ENCODE data around the gene SMAD6.
"Not testable (repeated sequence)": the region's sequence is repeated elsewhere in the genome, so short reads cannot be mapped to it uniquely, and the experiment has no call there.

Gene SMAD6

DNA sequence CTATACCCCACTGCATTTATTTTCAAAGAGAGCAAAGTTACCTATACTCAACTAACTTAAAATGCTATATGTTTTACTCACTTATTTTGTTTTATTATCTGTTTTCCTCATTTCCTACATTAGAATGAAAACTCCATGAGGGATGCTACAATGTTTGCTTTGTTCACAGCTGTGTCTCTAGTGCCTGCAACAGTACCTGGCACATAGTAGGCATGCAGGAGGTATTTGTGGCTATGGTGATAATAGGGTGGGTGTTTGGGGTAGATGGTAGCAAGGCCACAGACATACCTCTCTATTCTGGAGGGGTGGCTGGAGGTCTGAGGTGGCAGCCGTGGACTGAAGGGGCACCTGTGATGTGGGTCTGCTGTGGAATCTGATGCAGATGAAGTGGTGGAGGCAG lies 24.7 kb upstream of the SMAD6 start:
- no peak for DNase-seq

DNA sequence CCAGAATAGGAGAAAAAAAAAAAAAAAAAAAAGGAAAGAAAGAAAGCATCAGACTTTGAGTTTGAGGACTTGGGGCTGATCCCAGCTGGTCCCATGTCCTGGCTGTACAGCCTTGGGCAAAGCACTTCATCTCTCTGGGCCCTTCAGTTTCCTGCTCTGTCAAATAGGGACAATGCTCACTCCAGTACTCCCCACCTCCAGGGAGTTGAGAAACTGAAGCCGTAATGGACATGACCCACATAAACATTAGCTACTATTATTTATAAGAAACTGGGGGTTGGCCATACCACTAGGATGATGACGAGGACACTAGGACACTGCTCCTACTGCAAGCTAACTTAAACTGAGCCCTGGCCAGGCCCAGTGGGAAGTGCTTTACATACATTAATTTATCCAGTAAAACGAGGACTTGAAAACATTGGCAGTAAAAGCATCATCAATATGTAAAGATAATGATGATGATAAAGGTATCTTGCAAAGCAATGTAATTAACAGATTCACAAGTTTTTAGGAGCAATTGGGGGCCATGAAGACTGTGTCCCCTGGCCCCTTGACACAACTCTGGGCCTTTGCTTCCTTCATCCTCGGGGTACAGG lies 22.9 kb upstream of the SMAD6 start:
- no peak for DNase-seq

- DNase-seq: no peak
Observed at GRCh38 chr15:66679657-66680108, 22.4 kb upstream of the SMAD6 start.

DNA sequence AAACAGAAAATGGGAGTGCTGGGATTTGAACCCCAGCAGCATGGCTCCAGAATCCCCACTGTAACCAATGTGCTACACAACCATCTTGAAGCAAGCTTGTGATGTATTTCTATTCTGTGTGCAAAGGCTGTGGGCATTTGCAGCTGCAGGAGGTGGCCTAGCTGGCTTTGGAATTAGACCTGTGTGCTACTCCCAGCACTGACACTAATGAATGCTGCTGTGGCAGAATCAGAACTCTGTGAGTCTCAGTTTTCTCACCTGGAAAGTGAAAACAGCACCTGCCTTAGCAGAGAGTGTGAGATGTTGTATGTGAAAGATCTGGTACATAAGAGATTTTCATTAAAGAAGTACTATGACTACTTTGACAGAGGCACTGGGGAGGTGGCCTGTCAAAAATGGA lies 21.5 kb upstream of the SMAD6 start:
- DNase-seq: no peak

GRCh38 chr15:66681395-66681794 lies 20.6 kb upstream of the SMAD6 start:
- DNase-seq: no peak

GRCh38 chr15:66682246-66682645 lies 19.8 kb upstream of the SMAD6 start:
- DNase-seq: no peak

GRCh38 chr15:66682865-66683264 lies 19.2 kb upstream of the SMAD6 start:
- no peak for DNase-seq

DNA sequence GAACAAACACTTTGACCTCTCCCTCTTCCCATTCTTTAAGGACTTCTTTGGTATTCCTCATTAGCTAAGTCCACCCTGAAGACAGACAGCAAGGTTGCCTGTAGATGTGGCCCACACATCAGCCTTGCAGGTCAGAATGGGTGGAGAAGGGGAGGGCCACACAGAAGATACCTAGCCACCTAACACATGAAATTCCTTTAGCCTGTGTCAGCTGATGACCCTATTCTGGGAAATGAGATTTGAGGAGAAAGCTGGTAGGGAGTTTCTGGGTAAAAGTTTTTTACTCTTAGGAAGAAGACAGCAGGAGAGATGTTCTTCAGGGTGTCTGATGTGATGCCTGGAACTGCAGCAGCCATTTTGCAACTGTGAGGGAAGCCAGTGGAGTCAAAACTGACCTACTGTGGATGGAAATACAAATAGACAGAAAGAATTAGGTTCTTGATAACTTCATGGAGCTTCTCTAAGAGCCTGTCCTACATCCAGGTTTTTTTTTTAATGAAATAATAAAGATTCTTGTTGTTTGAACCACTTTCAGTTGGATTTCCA lies 17.8 kb upstream of the SMAD6 start:
- no peak for DNase-seq

- DNase-seq: no peak
Observed at GRCh38 chr15:66685638-66686150, 16.3 kb upstream of the SMAD6 start.

DNA sequence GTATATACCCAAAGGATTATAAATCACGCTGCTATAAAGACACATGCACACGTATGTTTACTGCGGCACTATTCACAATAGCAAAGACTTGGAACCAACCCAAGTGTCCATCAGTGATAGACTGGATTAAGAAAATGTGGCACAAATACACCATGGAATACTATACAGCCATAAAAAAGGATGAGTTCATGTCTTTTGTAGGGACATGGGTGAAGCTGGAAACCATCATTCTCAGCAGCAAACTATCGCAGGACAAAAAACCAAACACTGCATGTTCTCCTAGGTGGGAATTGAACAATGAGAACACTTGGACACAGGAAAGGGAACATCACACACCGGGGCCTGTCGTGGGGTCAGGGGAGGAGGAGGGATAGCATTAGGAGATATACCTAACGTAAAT lies 11.1 kb upstream of the SMAD6 start:
- DNase-seq: not testable (repeated sequence)

DNA sequence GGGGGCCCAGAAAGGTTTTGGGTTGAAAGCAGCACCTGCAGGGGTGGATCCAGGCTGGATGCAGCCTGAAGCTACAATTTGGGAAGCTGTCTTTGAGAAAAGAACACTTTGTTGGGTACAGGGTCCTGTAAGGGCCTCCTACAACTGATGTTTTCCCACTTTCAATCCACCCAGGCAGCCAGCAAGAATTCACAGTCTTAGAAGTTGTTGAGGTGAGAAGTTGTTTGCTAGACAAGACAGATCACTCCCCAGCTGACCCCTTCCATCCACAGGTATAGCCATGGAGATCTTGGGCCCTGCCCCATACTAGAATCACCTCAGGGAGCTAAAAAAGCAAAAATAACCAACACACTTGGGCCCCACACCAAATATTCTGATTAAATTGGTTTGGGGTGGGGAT lies 10.3 kb upstream of the SMAD6 start:
- no peak for DNase-seq

- DNase-seq: no peak
Observed at GRCh38 chr15:66692391-66692790, 9.6 kb upstream of the SMAD6 start.

DNA sequence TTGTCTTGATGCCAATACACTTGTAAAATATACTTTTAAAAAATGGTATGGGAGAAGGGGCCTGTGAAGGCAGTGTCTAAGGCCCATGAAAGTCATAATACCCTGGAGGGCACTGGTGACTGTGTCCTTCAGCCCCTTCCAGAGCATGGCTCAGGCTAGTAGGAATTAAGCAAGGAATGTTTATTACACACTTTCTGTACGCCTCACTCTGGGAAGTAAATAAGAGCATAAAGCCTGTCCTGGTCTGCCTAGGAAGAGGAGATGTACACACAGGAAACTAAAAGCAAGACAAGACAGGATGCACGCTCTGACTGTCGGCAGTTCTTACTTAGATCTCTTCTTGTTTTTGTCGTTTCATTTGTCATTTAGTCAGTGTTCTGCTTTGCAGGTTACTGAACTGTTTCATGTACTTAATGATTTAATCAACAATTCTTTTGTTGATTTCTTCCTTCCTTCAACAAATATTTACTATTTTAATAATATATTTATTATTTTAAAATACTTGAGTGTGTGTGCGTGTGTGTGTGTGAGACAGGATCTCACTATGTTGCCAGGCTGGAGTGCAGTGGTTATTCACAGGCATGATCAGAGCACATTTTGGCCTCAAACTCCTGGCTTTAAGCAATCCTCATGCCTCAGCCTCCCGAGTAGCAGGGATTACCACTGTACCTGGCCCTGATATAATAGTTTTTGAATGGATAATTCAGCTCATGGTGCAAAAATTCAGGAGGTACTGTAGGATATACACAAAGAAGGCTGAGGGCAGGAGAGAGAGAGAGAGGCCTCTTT lies 9.0 kb upstream of the SMAD6 start:
- no peak for DNase-seq

DNA sequence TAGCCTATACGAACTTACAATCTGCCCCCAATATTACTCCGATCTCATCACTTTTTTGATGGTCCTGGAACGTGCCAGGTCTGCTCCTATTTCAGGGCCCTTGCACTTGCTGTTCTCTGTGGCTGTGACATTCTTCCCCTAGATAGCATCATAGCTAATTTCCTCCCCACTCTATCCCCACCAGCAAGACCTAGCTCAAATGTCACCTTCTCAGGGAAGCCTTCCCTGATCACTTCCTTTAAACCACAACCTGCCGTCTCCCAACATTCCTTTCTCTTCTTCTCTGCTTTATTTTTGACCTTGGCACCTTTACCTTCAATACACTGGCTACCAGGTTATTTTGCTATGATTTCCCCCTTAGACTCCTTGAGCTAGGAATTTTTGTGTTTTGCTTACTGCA lies 5.3 kb upstream of the SMAD6 start:
- no peak for DNase-seq

DNA sequence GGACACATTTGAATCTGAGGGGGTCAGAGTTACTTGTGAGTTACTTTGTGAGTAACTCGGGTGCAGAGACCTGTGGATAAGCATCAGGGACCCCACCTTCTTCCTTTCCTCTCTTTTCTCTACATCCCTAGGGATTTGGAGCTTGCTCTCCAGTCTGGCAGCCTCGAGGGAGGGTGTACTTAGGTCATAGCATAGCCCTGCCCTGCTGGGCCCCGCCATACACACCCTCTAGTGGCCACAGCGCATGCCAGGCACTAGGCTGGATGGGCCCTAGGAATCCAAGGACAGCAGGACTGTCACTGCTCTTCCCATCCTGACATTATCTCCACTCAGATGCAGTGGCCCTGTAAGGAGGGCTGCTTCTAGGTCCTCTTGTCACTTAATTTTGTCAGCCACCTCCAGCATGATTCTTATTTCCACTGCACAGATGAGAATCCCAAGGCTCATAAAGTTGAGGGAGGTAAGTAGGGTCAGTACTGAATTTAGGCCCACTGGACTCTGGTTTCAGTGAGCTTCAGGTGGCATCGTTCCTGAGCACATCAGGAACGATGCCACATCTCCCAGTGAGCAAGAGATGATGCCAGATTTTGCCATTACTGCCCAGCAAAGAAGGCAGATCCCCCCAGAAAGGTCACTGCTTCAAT lies 3.6 kb upstream of the SMAD6 start:
- DNase-seq: no peak

GRCh38 chr15:66698971-66699370 lies 3.1 kb upstream of the SMAD6 start:
- no peak for DNase-seq

- DNase-seq: no peak
Observed at GRCh38 chr15:66700412-66700801, 1.6 kb upstream of the SMAD6 start.

DNA sequence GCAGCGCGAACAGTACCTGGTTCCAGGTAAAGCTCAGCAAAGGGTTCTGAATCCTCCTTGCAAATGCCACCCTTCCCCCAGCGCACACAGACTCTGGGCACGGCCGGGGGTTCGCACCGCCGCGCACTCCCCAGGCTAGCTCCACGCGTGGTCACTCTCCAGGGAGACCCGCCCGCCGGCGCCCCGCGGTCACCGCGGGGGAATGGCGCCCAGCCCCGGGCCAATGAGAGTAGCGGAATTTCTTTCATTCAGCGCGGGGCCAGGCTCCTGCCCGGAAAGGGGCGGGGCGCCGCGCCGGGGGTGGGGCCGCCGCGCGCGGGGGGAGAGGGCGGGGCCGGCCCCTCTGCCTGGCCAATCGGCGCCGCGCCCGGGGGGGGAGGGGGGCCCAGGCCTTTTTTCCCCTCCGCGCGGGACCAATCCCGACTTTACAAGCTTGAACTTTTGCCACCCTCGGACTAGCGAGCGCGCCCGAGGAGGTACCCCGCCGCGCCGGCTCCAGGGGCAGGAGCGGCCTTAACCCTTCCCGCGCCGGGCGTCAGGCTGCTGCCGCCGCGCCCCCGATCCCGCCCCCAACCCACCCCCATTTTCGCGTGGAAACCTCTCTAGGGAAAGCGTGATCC lies 1.1 kb upstream of the SMAD6 start:
- DNase-seq: peak; percentile 49

DNA sequence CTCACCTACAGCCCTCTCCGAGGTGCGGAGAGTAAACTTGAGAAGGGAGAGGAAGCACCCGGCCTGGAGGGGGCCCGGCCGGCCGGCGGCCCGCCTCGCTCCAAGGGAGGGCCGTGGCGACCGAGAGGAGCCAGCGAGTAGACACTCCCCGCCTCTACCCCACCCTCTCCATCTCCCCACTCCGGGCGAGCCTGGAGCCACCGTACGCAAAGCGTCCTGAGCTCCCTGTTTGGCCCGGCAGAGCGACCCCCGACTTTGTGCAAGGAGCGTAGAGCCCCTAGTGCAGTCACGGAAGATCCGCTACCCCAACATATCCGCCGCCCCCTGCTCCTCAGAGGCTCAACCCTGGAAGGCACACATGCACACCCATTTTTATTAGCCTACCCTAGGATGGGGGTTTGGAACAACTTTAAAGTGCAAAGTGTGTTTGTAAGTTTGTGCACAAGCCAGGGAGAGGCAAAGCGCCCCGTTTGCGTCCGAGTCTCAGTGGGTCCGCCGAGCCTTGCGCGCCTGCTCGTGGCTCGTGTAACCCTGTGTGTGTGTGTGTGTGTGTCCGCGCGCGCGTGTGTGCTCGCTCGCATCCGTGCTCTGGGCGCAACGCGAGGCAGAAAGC lies 508 bp upstream of the SMAD6 start:
- no peak for DNase-seq

DNA sequence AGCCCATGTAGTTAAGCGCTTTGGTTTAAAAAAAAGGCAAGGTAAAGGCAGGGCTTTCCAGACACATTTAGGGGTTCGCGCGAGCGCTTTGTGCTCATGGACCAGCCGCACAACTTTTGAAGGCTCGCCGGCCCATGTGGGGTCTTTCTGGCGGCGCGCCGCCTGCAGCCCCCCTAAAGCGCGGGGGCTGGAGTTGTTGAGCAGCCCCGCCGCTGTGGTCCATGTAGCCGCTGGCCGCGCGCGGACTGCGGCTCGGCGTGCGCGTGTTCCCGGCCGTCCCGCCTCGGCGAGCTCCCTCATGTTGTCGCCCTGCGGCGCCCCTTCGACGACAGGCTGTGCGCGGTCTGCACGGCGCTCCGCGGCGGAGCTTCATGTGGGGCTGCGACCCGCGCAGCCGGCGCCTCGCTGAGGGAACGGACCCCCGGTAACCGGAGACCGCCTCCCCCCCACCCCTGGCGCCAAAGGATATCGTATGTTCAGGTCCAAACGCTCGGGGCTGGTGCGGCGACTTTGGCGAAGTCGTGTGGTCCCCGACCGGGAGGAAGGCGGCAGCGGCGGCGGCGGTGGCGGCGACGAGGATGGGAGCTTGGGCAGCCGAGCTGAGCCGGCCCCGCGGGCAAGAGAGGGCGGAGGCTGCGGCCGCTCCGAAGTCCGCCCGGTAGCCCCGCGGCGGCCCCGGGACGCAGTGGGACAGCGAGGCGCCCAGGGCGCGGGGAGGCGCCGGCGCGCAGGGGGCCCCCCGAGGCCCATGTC lies 927 bp downstream of the SMAD6 start:
- no peak for DNase-seq

DNA sequence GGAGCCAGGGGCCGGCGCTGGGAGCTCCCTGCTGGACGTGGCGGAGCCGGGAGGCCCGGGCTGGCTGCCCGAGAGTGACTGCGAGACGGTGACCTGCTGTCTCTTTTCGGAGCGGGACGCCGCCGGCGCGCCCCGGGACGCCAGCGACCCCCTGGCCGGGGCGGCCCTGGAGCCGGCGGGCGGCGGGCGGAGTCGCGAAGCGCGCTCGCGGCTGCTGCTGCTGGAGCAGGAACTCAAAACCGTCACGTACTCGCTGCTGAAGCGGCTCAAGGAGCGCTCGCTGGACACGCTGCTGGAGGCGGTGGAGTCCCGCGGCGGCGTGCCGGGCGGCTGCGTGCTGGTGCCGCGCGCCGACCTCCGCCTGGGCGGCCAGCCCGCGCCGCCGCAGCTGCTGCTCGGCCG lies 1.5 kb downstream of the SMAD6 start:
- no peak for DNase-seq

Data from cortex of kidney (tissue), 1 donor.